Measurements from ENCODE around the gene AGRP.

Gene AGRP

DNA sequence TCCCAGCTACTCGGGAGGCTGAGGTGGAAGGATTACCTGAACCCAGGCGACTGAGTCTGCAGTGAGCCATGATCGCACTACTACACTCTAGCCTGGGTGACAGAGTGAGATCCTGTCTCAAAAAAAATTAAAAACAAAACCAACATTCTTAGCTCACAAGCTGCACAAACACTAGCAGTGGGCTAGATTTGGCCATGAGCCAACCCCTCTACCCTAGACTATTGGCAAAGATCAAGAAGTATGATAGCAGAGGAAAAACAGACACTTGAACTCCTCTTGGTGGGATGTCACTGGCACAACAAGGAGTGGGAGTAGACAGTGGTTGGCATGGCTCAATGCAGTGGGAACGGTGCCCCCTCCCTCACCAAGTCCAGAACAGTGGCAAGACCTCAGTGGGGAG is 25.7 kb upstream of the AGRP start:
- no peak for TF ChIP-seq CTCF (IDR thresholded peaks at IDR 0.05)
- Histone ChIP-seq H3K4me1 (no peaks in the 10 kb centered on the region), H3K27ac (no peak overlapping the region), H3K27me3 (peaks cover 0 to 4% of the 10 kb centered on the region in 2 donors), H3K4me3 (no peak overlapping the region), H3K36me3 (no peaks in the 10 kb centered on the region), H3K9me3 (no peaks in the 10 kb centered on the region)
- intact Hi-C loops (cut with DNase I; ENCODE audit: low total_unique reads), result no loop called here
- no peak for DNase-seq

DNA sequence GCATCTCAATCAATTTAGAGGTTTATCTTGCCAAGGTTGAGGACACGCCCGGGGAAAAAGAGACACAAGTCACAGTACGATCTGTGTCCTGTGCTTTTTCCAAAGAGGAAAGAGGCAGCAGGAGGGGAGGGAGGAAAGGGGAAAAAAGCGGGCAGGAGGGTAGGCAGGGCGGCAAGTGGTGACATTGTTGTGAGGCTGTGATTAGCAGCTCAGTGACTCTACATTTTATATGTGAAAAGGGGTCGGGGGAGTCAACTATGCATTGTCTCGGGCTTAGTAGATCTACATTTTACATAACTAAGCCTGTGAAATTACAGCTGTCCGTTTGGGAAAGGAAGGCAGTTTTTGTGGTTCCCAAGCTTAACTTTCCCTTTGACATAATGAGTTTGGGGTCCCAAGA is 23.1 kb upstream of the AGRP start:
- no peak overlapping the region for H3K4me3 ChIP-seq
- intact Hi-C loops (cut with DNase I; ENCODE audit: low total_unique reads), result no loop called here
- H3K27me3 ChIP-seq, result peaks cover 0 to 4% of the 10 kb centered on the region in 2 donors
- no peak for TF ChIP-seq CTCF (IDR thresholded peaks at IDR 0.05)
- no peak for DNase-seq
- H3K36me3 ChIP-seq, result no peaks in the 10 kb centered on the region
- H3K9me3 ChIP-seq, result no peaks in the 10 kb centered on the region
- no peaks in the 10 kb centered on the region for H3K4me1 ChIP-seq
- H3K27ac ChIP-seq, result no peak overlapping the region

DNA sequence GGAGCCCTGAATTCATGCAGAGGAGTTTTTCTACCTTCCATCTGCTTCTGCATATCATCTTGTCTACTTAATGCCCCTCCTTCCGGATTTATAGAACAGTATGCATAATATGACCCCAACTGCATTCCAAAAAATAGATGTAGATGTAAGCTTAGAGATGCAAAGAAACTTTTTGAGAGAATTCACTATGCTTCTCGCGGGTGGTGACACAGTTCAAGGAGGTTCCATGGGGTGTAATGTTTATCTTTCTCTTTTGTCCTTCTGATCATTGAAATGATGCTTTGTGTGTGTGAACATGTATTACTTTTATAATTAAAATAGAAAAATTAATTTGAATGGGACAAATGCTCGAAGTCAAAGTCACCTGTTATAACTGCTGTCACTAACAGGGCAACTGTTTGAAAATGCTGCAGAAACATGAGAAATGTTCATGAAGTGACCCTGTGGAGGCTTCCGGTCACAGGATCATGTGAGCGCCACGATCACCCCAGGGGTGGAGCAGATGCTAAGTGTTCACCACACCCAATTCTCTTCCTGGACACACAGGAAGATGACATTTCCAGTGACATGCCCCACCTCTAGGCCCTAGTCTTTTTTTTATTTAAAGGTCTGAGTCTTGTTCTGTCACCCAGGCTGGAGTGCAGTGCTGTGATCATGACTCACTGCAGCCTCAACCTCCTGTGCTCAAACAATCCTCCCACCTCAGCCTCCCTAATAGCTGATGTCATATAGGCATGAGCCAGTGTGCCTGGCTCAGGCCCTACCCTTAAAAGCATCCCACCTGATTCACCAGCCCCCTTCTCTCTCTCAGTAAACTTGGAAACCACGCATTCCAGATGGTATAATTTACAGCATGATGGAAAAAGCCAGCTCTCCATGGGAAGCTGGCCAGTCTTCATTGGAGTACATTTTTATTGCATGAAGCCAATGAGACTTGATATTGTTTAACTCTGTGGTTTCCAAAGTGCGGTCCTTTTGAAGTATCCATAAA is 21.0 kb upstream of the AGRP start:
- Histone ChIP-seq H3K27me3 (peaks cover 0 to 4% of the 10 kb centered on the region in 2 donors), H3K4me3 (no peak overlapping the region), H3K9me3 (no peaks in the 10 kb centered on the region), H3K36me3 (no peaks in the 10 kb centered on the region), H3K27ac (no peak overlapping the region), H3K4me1 (no peaks in the 10 kb centered on the region)
- intact Hi-C loops (cut with DNase I; ENCODE audit: low total_unique reads), result no loop called here
- TF ChIP-seq CTCF (IDR thresholded peaks at IDR 0.05), result no peak
- DNase-seq, result peak; percentile 73 to 76

GRCh38 chr16:67499106-67499505 is 15.8 kb upstream of the AGRP start:
- H3K36me3 ChIP-seq, result peaks cover 0 to 8% (median 0%) of the 10 kb centered on the region in 3 donors
- intact Hi-C loops (cut with DNase I; ENCODE audit: low total_unique reads), result no loop called here
- H3K4me1 ChIP-seq, result no peaks in the 10 kb centered on the region
- H3K27ac ChIP-seq, result no peak overlapping the region
- H3K4me3 ChIP-seq, result no peak overlapping the region
- H3K27me3 ChIP-seq, result no peaks in the 10 kb centered on the region
- no peaks in the 10 kb centered on the region for H3K9me3 ChIP-seq
- TF ChIP-seq CTCF (IDR thresholded peaks at IDR 0.05), result no peak
- DNase-seq, result peak in 1 of 2 donors; percentile 60

DNA sequence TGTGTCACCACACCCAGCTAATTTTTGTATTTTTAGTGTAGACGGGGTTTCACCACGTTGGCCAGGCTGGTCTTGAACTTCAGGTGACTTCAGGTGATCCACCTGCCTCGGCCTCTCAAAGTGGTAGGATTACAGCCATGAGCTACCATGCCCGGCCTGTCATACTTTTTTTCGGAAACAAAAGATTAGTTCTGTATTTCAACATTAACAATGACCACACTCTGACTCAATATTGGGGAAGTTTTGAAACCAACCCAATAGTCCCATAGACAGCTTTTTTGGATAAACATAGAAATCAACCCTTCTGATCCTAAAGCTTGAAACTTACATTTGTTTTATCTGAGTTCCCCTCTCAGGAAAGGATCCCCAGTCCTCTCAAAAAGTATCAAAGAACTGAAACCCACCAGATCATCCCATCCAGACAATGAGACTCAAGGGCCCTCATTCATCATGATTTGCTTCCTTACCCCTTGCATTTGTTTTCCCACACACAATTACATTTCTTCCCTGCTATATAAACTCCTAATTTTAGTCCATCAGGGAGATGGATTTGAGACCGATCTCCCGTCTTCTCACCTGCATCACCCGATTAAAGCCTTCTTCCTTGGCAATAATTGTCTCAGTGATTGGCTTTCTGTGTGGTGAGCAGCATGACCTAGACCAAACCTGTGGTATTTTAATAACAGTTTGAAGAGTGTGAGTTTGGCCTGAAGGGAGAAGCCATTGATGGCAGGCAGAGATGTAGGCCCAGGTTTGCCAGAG is 7.2 kb upstream of the AGRP start:
- DNase-seq, result no peak
- H3K4me3 ChIP-seq, result no peak overlapping the region
- no peak overlapping the region for H3K27ac ChIP-seq
- no peaks in the 10 kb centered on the region for H3K27me3 ChIP-seq
- TF ChIP-seq CTCF (IDR thresholded peaks at IDR 0.05), result no peak
- no peaks in the 10 kb centered on the region for H3K9me3 ChIP-seq
- intact Hi-C loops (cut with DNase I; ENCODE audit: low total_unique reads), result no loop called here
- peaks cover 0 to 2% (median 0%) of the 10 kb centered on the region in 3 donors for H3K36me3 ChIP-seq
- no peaks in the 10 kb centered on the region for H3K4me1 ChIP-seq

Measured in tibial artery (tissue), 4 donors.